DMS114 treated with DMSO at 0.1 percent for 48 hours (cell line): ENCODE results near the gene IFNL2.
A peak's percentile ranks its signal among the peaks of the same experiment; 100 is the strongest.
"Not testable (repeated sequence)": the region's sequence is repeated elsewhere in the genome, so short reads cannot be mapped to it uniquely, and the experiment has no call there.

Experiments used
- DNase-seq: peaks from one replicate; lab custom pipeline; 2025; ENCODE audit not compliant: unreplicated experiment; lab: John Stamatoyannopoulos, UW

IFNL2 gene

DNA sequence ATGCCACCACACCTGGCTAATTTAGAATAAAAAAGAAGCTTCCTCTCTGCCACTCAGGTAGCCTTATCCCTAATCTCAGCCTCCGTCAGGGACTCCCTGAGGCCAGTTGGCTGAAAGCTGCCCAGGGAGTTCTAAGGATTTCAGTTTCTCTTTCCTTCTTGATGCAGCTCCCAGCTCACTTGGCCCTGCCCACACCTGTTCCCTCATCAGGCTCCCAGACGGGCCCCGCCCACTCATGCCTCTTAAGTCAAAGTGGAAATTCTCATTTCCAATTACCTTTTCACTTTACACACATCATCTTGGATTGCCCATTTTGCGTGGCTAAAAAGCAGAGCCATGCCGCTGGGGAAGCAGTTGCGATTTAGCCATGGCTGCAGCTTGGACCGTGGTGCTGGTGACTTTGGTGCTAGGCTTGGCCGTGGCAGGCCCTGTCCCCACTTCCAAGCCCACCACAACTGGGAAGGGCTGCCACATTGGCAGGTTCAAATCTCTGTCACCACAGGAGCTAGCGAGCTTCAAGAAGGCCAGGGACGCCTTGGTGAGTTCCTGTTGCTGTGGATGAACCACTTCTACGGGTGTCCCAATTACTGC lies 28.0 kb downstream of the IFNL2 start, which contains the start of gene IFNL1:
Gene IFNL1, plus strand, starts transcription at position 353 of the 591 bp plus-strand sequence. Its CDS starts 15 bp downstream, at position 368.
- no peak for DNase-seq

GRCh38 chr19:39296906-39297305 lies 28.7 kb downstream of the IFNL2 start:
- no peak for DNase-seq

DNA sequence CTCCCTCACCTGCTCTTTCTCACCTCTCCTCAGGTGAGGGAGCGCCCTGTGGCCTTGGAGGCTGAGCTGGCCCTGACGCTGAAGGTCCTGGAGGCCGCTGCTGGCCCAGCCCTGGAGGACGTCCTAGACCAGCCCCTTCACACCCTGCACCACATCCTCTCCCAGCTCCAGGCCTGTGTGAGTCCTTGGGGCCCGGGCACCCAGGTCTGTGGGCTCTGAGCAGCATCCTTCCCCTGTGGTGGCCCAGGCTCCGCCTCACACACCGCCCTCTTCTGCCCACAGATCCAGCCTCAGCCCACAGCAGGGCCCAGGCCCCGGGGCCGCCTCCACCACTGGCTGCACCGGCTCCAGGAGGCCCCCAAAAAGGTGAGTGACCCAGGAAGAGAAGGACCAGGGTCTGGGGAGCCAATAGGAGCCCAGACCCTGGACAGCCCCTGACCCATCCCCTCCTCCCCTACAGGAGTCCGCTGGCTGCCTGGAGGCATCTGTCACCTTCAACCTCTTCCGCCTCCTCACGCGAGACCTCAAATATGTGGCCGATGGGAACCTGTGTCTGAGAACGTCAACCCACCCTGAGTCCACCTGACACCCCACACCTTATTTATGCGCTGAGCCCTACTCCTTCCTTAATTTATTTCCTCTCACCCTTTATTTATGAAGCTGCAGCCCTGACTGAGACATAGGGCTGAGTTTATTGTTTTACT lies 29.9 kb downstream of the IFNL2 start:
- no peak for DNase-seq

GRCh38 chr19:39299404-39299803 lies 31.2 kb downstream of the IFNL2 start:
- no peak for DNase-seq

- DNase-seq, result no peak
These were observed 31.6 kb downstream of the IFNL2 start for GRCh38 chr19:39299832-39300231.

DNA sequence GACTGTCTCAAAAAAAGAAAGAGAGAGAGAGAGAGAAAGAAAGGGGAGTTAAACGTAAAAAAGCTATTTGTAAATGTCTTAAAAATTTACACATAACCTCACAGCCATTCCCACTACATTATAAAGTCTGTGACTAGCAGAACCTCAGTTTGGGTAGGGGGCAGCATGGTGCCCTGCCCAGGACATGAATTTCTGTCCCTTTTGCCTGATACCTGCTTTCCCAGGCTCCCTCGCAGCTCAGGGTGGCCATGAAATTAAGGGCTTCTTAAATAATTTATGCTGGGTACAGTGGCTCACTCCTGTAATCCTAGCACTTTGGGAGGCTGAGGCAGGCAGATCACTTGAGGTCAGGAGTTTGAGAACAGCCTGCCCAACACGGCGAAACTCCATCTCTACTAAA lies 32.8 kb downstream of the IFNL2 start:
- DNase-seq, result no peak

- DNase-seq, result no peak
These were observed 33.4 kb downstream of the IFNL2 start for GRCh38 chr19:39301562-39301961.

GRCh38 chr19:39303373-39304184 lies 35.4 kb downstream of the IFNL2 start:
- DNase-seq, result no peak

- DNase-seq, result no peak
These were observed 36.0 kb downstream of the IFNL2 start for GRCh38 chr19:39304185-39304513.

- DNase-seq, result no peak
These were observed 36.7 kb downstream of the IFNL2 start for GRCh38 chr19:39304701-39305571.

DNA sequence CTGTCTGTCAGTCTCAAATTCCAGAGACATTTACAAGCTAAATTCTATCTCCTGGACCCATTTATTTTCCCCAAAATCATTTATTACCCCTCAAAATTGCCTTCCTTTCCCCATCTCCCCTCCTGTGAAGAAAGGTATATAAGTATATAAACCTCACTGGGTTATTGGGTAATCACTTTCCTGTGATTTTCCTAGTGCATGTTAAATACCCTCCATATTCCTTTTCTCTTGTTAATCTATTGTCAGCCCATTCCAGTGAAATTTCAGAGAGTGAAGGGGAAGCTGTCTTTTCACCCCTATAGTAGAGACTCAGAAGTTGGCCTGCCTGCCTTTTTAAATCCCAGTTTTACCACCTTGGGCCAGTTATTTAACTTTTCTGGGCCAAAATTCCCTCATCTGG lies 37.9 kb downstream of the IFNL2 start:
- no peak for DNase-seq

DNA sequence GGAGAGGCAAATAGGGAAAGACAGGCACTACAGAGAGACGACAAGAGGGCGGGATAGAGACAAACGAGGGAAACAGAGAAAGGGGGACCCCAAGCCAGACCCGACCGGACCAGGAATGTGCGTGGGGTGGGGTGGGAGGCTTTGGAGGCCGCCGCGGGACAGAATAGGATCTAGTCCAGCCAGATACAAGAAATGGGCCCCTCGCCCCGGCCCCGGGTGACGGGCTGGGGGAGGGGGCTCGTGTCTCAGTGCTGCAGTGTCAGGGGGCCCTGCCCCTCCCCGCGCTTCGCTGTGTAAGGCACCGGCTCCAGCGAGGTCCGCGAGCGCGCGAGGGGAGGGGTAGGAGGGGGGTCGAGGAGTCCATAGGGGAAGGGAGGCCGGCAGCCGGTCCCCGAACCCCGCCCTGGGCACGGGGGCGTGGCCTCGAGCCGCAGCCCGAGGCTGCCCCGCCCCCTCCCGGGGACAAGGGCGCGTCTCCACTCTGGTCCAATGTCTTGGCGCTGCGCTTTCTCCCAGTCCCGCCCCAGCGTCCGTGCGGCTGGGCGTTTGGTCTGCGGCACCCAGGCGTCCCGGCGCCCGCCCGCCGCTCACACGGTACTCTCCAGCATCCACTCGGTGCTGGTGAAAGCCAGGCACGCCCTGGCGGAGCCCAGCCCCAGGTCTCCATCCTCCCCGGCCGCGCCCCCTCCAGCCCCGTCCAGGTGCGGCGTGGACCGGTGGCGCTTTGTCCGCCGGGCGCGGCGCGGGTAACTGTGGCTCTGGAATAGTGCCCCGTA lies 39.0 kb downstream of the IFNL2 start:
- DNase-seq, result no peak

GRCh38 chr19:39307822-39308530 lies 39.8 kb downstream of the IFNL2 start:
- no peak for DNase-seq

DNA sequence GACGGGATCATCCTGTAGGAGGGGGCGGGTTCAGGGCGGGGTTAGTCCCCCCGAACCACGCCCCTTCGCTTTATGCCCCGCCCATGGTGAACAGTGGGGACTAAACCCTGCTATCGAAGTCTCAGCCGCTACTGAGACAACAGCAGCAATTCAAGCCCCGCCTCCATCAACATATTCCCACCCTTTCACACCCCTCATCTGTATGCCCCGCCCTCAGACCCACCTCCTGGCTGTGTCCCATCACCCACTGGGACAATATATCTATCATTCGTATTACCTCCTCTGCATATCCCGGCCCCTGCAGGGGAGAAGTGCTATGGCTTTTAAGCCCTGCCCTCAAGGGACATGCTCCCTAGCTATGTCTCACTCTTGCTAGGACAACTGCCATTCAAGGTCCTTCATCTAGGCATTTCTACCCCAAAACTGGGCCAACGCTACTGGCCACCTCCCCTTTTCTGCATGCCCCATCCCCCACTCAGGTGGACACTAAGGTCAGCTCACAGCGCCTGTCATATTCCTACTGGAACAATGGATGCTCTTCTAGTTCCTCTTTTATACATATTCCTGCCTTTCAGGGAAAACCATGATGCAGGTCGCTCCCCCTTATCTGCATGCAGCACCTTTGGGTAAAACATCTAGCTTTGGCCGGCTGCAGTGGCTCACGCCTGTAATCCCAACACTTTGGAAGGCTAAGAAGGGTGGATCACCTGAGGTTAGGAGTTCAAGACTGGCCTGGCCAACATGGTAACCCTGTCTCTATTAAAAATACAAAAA lies 40.5 kb downstream of the IFNL2 start:
- DNase-seq, result peak; percentile 20

DNA sequence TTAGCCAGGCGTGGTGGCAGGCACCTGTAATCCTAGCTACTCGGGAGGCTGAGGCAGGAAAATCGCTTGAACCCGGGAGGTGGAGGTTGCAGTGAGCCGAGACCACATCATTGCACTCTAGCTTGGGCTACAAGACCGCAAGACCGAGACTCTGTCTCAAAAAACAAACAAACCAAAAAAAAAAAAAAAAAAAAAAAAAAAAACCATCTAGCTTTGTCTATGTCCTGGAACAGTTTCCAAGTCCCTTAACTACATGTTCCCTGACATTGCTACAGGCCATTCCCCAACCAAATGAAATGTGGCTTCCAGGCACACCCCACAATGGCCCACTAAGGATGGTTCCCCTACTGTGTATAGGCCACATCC lies 41.1 kb downstream of the IFNL2 start:
- DNase-seq, result not testable (repeated sequence)

- no peak for DNase-seq
These were observed 42.5 kb downstream of the IFNL2 start for GRCh38 chr19:39310558-39311311.

GRCh38 chr19:39314016-39314728 lies 46.0 kb downstream of the IFNL2 start:
- DNase-seq, result no peak

DNA sequence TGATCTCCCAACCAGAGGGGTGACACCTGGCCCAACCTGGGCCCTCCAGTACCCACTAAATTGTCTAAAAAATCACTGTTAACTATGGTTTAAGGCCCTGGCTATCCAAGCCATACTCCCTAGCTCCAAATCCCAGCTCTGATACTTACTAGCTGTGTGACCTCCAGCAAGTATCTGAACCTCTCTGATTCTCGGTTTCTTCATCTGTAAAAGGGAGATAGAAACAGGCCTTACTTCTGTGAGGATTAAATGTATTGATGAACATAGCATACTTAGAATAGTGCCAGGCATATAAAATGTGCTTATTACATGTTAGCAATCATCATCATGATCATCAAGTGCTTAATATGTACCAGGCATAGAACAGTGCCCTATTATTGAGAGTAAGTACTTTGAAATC lies 47.7 kb downstream of the IFNL2 start:
- DNase-seq, result no peak
